GM21723 (cell line): ENCODE measurements around the gene ODAD3.
"Not testable (repeated sequence)": the region's sequence is repeated elsewhere in the genome, so short reads cannot be mapped to it uniquely, and the experiment has no call there.

ENCODE experiments used
- ATAC-seq: cut with Tn5 transposase; IDR thresholded peaks from one replicate; pipeline ENCODE4 v1.9.1; 2021; ENCODE audit warnings: mild to moderate bottlenecking, moderate library complexity; ENCODE audit not compliant: unreplicated experiment

The ODAD3 gene

GRCh38 chr19:11461453-11461852 lies 26.5 kb upstream of the ODAD3 start:
- no peak for ATAC-seq

DNA sequence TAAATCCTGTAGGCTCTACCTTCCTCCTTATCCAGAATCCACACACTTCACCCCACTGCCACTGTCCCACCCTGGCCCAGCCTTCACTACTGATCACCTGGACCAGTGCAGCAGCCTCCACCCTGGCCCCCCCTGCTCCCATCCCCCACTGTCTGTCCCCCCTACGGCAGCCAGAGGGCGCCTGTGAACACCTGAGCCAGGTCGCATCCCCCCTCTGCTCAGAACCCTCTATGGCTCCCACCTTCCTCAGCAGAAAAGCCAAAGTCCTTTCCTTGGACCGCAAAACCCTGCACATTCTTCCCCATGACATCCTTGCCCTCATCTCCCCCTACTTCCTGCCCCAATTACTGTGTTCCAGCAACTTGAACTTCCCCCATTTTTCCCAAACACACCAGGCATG lies 25.3 kb upstream of the ODAD3 start:
- ATAC-seq: no peak

DNA sequence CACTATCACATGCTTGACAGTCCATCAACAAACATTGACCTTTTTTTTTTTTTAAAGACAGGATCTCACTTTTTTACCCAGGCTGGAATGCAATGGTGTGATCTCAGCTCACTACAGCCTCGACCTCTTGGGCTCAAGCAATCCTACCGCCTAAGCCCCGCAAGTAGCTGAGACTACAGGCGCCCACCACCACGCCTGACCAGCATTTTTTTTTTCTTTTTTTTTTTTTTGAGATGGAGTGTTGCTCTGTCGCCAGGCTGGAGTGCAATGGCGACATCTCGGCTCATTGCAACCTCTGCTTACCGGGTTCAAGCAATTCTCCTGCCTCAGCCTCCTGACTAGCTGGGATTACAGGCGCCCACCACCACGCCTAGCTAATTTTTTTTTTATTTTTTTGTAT lies 24.0 kb upstream of the ODAD3 start:
- not testable (repeated sequence) for ATAC-seq

GRCh38 chr19:11458236-11458900 lies 23.4 kb upstream of the ODAD3 start:
- no peak for ATAC-seq

DNA sequence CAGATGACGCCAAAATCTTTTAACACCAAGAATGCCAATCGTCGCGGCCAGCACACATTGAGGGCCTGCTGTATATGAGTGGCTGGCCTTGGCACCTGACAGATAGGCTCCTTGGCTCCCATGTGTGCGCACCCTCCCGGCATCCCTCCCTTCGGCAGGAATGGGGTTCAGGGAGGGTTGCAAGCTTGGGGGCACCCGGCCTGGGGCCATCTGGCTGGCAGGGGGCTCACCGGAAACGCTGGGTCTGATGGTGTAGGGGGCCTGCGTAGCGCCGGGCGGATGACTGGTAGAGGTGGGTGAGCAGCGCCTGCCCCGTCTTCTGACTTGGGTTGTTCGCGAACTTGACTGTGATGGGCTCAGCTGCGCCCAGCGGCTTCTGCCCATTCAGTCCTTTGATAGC lies 22.9 kb upstream of the ODAD3 start:
- no peak for ATAC-seq

DNA sequence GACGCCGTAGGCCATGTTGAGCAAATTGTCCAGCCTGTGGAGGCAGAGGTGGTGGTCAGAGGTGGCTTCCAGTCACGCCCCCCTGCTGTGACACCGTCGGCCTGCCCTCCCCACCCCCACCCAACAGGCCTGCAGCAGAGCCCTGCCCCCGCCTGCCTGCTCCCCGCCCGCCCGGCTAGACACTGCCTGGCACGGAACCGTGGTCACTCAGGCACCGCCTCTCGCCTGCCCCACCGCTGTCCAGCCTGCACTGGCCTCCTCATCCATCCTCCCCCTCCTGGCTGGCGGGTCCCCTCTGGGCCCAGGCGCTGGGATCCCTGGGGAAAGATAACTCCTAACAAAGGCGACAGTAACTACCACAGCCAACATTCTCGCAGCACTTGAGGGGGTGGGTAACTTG lies 22.2 kb upstream of the ODAD3 start:
- ATAC-seq: no peak

DNA sequence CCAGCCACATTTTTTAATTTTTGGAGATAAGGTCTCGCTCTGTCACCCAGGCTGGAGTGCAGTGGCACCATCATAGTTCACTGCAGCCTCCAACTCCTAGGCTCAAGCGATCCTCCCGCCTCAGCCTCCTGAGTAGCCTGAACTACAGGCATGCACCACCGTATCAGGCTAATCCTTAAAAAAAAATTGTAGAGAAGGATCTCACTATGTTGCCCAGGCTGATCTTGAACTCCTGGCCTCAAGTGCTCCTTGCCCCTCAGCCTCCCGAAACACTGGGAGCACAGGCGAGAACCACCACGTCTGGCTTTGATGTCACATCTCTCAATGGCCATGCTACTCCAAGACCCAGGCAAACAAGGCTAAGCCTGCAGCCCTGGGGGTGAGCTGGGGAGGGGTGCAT lies 21.7 kb upstream of the ODAD3 start:
- no peak for ATAC-seq

- ATAC-seq: not testable (repeated sequence)
These were observed 20.3 kb upstream of the ODAD3 start for GRCh38 chr19:11455233-11455554.

- no peak for ATAC-seq
These were observed 18.8 kb upstream of the ODAD3 start for GRCh38 chr19:11453468-11454341.

- no peak for ATAC-seq
These were observed 17.8 kb upstream of the ODAD3 start for GRCh38 chr19:11452620-11453310.

DNA sequence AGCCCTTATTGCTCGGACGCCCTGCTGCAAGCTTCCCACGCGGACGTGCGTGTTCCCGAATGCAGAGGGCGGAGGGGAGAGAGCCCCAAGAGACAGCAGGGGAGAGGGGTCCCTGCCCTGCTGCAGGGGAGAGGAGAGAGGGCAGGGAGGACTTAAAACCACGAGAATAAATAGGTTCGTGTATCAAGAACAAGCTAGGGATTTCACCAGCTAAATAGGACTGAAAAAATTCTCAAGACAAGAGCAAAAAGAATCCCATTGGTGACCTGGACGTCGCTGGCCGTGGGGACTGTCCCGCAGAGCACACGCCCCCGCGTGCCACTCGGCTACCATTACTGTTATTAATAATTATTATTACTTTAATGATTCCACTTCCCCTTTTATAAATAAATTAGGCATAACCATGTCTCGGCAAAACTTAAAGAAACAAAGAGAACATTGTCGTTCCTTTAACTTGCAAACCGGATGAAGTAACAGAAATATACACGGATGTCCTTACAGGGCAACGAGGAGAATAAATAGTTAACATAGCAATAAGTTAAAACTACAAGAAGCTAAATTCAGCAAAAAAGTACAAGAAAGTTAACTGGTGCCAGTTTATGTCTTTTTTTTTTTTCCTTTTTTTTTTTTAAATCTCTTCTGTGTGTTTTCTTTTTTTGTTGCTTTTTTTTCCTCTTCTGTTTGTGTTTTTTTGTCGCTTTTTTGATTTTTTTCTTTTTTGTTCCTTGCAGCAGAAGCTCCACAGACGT lies 17.1 kb upstream of the ODAD3 start:
- no peak for ATAC-seq

GRCh38 chr19:11451327-11451870 lies 16.5 kb upstream of the ODAD3 start:
- no peak for ATAC-seq

- no peak for ATAC-seq
These were observed 15.8 kb upstream of the ODAD3 start for GRCh38 chr19:11450570-11451326.

GRCh38 chr19:11448923-11449554 lies 14.1 kb upstream of the ODAD3 start:
- no peak for ATAC-seq

GRCh38 chr19:11448410-11448809 lies 13.5 kb upstream of the ODAD3 start:
- no peak for ATAC-seq

DNA sequence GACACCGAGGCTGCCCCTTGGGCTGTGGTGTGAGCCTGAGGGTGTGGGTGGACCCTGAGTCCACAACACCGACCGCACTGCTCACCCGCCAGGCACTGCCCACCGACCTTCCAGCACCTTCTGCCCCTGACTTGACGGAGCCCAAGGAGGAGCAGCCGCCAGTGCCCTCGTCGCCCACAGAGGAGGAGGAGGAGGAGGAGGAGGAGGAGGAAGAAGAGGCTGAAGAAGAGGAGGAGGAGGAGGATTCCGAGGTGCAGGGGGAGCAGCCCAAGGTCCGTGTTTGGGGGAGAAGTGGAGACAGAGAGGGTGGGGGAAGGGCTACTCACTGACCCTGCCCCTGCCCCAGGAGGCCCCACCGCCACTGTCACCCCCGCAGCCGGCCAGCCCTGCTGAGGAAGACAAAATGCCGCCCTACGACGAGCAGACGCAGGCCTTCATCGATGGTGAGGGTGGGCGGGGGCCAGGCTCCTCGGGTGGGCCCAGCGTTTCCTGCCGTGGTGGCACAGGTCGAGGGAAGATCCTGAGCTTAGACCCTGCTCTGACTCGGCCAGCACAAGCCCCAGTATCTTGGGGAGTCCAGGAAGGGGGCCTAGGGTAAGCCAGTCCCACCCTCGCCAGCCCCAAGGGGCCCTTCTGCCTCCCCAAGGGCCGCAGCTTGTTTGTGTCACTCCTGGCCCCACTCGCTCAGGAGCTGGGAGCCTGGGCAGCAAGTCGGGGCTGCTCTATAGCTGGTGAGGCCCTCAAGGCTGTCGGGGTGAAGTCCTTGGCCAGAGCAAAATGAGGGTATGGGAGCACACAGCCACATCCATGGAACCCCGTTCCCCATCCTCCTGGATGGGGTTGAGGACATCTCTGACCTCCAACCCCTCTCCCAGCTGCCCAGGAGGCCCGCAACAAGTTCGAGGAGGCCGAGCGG lies 12.7 kb upstream of the ODAD3 start:
- ATAC-seq: no peak

- no peak for ATAC-seq
These were observed 11.9 kb upstream of the ODAD3 start for GRCh38 chr19:11446652-11447301.

DNA sequence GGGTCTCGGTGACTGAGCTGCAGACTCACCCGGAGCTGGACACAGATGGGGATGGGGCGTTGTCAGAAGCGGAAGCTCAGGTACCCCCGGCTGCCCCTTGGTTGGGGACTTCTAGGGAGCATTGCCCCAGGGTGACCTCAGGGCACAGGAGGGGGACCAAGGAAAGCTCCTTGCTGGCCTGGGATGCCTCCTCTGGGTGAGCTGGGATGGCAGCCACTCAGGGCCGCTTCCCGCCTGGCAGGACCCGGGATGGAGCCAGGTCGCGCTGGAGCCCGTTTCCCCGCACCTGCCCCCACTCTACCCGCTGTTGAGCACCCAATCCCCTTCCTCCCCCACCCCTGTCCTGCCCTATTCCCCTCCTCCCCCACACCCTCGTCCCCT lies 11.3 kb upstream of the ODAD3 start:
- no peak for ATAC-seq
